ENCODE data around the gene UBE2L6.

The UBE2L6 gene

DNA sequence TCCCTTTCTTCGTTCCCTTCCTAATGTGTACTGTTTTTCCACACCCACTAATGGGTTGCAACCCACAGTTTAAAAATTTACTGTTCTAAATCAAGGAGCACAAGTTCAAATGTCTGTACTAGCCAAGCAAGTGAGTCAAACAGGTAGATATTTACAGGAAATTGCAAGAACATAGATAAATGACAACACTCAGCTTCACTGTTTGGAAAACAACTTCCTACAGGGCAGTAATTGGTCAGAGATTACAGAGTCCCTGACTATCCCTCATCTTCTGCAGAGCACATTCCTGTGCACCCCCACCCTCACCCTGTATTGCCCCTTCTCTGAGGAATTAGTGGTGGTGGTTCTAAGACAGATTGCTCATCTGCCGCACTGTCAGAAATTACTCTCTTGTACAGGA is 31.9 kb upstream of the UBE2L6 start:
- Histone ChIP-seq H3K4me1 (ENCODE audit: control insufficient read depth, insufficient read depth, low read depth, low read length) (peaks cover 10% of the 10 kb centered on the region), H3K36me3 (ENCODE audit: control insufficient read depth in 1 of 2, insufficient read depth in 2 of 2, low read depth in 1 of 2, low read length in 2 of 2) (peaks cover 3 to 27% of the 10 kb centered on the region in 2 experiments), H2BK15ac (ENCODE audit: low read depth, poor library complexity, severe bottlenecking) (no peak overlapping the region), H3K18ac (ENCODE audit: low read depth in 1 of 2, low read length in 2 of 2) (no peak overlapping the region), H2AFZ (ENCODE audit: low read depth, low read length) (no peak overlapping the region), H3K14ac (ENCODE audit: low read length in 2 of 2) (no peak overlapping the region), H4K8ac (ENCODE audit: low read length) (no peak overlapping the region), H3K27me3 (ENCODE audit: control insufficient read depth in 1 of 2, insufficient read depth in 1 of 2, low read length in 2 of 2) (peaks cover 0 to 7% of the 10 kb centered on the region in 2 experiments), H2BK12ac (ENCODE audit: low read length in 2 of 2) (no peak overlapping the region), H3K4me2 (ENCODE audit: low read length, poor library complexity, severe bottlenecking) (no peak overlapping the region), H3K79me1 (replicated peaks; ENCODE audit: low read length, poor library complexity, severe bottlenecking) (peaks cover 1% of the 10 kb centered on the region), H2BK120ac (ENCODE audit: low read depth, low read length) (no peak overlapping the region), H2BK5ac (ENCODE audit: low read depth, low read length, poor library complexity, severe bottlenecking) (no peak overlapping the region), H3K9ac (ENCODE audit: low read length) (peak overlapping the region; percentile 89), H3K9me3 (ENCODE audit: control insufficient read depth, low read length) (no peaks in the 10 kb centered on the region), H4K91ac (ENCODE audit: low read length) (no peak overlapping the region), H3K27ac (ENCODE audit: low read length, poor library complexity, severe bottlenecking) (no peak overlapping the region), H2AK5ac (ENCODE audit: low read length, severe bottlenecking) (no peak overlapping the region), H3K4ac (ENCODE audit: low read depth in 1 of 2, low read length in 2 of 2) (no peak overlapping the region), H3K4me3 (ENCODE audit: insufficient read depth in 1 of 2, low read depth in 1 of 2, low read length in 2 of 2) (peak overlapping the region in 1 of 2 experiments; percentile 90), H3K23ac (ENCODE audit: low read length in 2 of 2) (no peak overlapping the region)
- DNase-seq: peak; percentile 9
- WGBS: 0% methylated on average over 1 of the region's 2 CpGs

DNA sequence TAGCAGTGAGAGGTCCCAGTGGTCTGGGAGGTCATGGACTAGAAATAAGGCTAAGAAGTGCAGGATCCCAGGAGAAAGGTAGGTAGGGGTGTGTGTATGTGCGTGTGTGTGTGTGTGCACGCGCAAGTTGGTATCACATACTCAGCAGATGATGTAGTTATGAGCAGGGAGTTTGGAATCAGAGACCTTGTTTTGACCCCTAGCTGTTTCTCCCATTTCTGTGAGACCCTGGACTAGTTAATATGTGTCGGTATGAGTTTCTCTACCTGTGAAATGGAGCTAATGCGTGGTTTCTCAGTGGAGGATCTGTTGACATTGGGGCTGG is 31.3 kb upstream of the UBE2L6 start:
- H3K23ac ChIP-seq (ENCODE audit: low read length in 2 of 2): no peak overlapping the region
- peak; percentile 21 for DNase-seq
- no peak overlapping the region for H2BK120ac ChIP-seq (ENCODE audit: low read depth, low read length)
- H3K9me3 ChIP-seq (ENCODE audit: control insufficient read depth, low read length): no peaks in the 10 kb centered on the region
- no peak overlapping the region for H2AFZ ChIP-seq (ENCODE audit: low read depth, low read length)
- 67% methylated on average over 5 of the region's 5 CpGs for WGBS
- H3K27ac ChIP-seq (ENCODE audit: low read length, poor library complexity, severe bottlenecking): no peak overlapping the region
- no peak overlapping the region for H2AK5ac ChIP-seq (ENCODE audit: low read length, severe bottlenecking)
- peak overlapping the region in 1 of 2 experiments; percentile 81 for H3K4ac ChIP-seq (ENCODE audit: low read depth in 1 of 2, low read length in 2 of 2)
- H3K4me3 ChIP-seq (ENCODE audit: insufficient read depth in 1 of 2, low read depth in 1 of 2, low read length in 2 of 2): peak overlapping the region in 1 of 2 experiments; percentile 90
- no peak overlapping the region for H3K14ac ChIP-seq (ENCODE audit: low read length in 2 of 2)
- H3K18ac ChIP-seq (ENCODE audit: low read depth in 1 of 2, low read length in 2 of 2): peak overlapping the region; percentile 9 to 86
- H2BK12ac ChIP-seq (ENCODE audit: low read length in 2 of 2): peak overlapping the region in 1 of 2 experiments; percentile 70
- no peak overlapping the region for H4K91ac ChIP-seq (ENCODE audit: low read length)
- H2BK15ac ChIP-seq (ENCODE audit: low read depth, poor library complexity, severe bottlenecking): no peak overlapping the region
- H3K4me2 ChIP-seq (ENCODE audit: low read length, poor library complexity, severe bottlenecking): peak overlapping the region; percentile 89
- H3K4me1 ChIP-seq (ENCODE audit: control insufficient read depth, insufficient read depth, low read depth, low read length): peaks cover 9% of the 10 kb centered on the region
- peaks cover 3 to 22% of the 10 kb centered on the region in 2 experiments for H3K36me3 ChIP-seq (ENCODE audit: control insufficient read depth in 1 of 2, insufficient read depth in 2 of 2, low read depth in 1 of 2, low read length in 2 of 2)
- peaks cover 1% of the 10 kb centered on the region for H3K79me1 ChIP-seq (replicated peaks; ENCODE audit: low read length, poor library complexity, severe bottlenecking)
- no peak overlapping the region for H2BK5ac ChIP-seq (ENCODE audit: low read depth, low read length, poor library complexity, severe bottlenecking)
- peak overlapping the region; percentile 62 for H4K8ac ChIP-seq (ENCODE audit: low read length)
- H3K9ac ChIP-seq (ENCODE audit: low read length): peak overlapping the region; percentile 89
- H3K27me3 ChIP-seq (ENCODE audit: control insufficient read depth in 1 of 2, insufficient read depth in 1 of 2, low read length in 2 of 2): peaks cover 0 to 13% of the 10 kb centered on the region in 2 experiments

DNA sequence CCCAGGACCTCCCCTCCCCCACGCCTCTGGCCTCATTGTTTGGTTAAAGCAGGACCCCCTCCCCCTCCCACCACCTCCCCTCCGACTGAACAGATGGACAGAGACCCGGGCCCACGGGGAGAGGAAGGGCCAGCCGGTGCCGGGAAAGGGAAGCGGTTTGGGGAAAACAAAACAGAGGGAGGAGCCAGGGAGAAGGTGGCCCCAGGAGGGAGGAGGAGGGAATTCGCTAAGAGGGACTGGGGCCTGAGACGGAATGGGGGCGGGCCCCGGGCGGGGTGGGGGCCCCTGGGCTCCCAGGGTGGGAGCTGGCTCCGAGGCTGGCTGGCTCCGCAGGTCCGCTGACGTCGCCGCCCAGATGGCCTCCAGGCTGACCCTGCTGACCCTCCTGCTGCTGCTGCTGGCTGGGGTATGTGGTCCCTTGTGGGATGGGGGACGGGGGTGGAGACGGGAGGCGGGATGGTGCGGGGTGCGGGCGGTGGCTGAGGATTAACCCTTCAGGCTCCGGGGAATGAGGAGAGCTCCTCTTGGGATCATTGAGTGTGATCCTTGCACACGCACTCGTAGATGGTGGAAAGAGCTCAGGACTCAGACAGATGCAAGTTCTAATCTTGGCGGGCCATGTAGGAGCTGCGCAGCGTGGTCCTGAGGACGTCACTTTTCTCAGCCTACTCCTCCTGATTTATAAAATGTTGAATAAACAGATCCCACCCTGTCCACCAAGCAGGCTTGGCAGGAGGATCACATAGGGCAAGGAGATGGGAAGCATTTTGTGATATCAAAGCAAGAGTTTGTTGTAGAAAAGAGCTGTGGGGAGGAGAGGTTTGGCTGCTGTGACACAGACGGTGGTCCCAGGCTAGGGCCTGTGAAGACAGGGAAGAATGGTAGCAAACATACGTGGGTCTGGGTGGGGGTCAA is 30.7 kb upstream of the UBE2L6 start:
- H2BK5ac ChIP-seq (ENCODE audit: low read depth, low read length, poor library complexity, severe bottlenecking): no peak overlapping the region
- peaks cover 3 to 21% of the 10 kb centered on the region in 2 experiments for H3K36me3 ChIP-seq (ENCODE audit: control insufficient read depth in 1 of 2, insufficient read depth in 2 of 2, low read depth in 1 of 2, low read length in 2 of 2)
- H3K27me3 ChIP-seq (ENCODE audit: control insufficient read depth in 1 of 2, insufficient read depth in 1 of 2, low read length in 2 of 2): peaks cover 0 to 13% of the 10 kb centered on the region in 2 experiments
- no peaks in the 10 kb centered on the region for H3K9me3 ChIP-seq (ENCODE audit: control insufficient read depth, low read length)
- H2BK15ac ChIP-seq (ENCODE audit: low read depth, poor library complexity, severe bottlenecking): peak overlapping the region; percentile 94
- H3K23ac ChIP-seq (ENCODE audit: low read length in 2 of 2): no peak overlapping the region
- peak overlapping the region; percentile 5 for H2AFZ ChIP-seq (ENCODE audit: low read depth, low read length)
- H3K27ac ChIP-seq (ENCODE audit: low read length, poor library complexity, severe bottlenecking): peak overlapping the region; percentile 25
- H2BK12ac ChIP-seq (ENCODE audit: low read length in 2 of 2): peak overlapping the region; percentile 45 to 70
- DNase-seq: peak; percentile 42
- H4K8ac ChIP-seq (ENCODE audit: low read length): peak overlapping the region; percentile 97
- no peak overlapping the region for H2AK5ac ChIP-seq (ENCODE audit: low read length, severe bottlenecking)
- H3K4me3 ChIP-seq (ENCODE audit: insufficient read depth in 1 of 2, low read depth in 1 of 2, low read length in 2 of 2): peak overlapping the region; percentile 60 to 90
- peak overlapping the region; percentile 81 for H2BK120ac ChIP-seq (ENCODE audit: low read depth, low read length)
- peak overlapping the region; percentile 89 for H3K9ac ChIP-seq (ENCODE audit: low read length)
- H4K91ac ChIP-seq (ENCODE audit: low read length): peak overlapping the region; percentile 57
- peak overlapping the region in 1 of 2 experiments; percentile 73 for H3K14ac ChIP-seq (ENCODE audit: low read length in 2 of 2)
- H3K4me1 ChIP-seq (ENCODE audit: control insufficient read depth, insufficient read depth, low read depth, low read length): peaks cover 9% of the 10 kb centered on the region
- H3K79me1 ChIP-seq (replicated peaks; ENCODE audit: low read length, poor library complexity, severe bottlenecking): peaks cover 1% of the 10 kb centered on the region
- H3K4me2 ChIP-seq (ENCODE audit: low read length, poor library complexity, severe bottlenecking): peak overlapping the region; percentile 89
- peak overlapping the region; percentile 81 to 86 for H3K4ac ChIP-seq (ENCODE audit: low read depth in 1 of 2, low read length in 2 of 2)
- H3K18ac ChIP-seq (ENCODE audit: low read depth in 1 of 2, low read length in 2 of 2): peak overlapping the region; percentile 50 to 86
- WGBS: 2% methylated on average over 29 of the region's 33 CpGs

DNA sequence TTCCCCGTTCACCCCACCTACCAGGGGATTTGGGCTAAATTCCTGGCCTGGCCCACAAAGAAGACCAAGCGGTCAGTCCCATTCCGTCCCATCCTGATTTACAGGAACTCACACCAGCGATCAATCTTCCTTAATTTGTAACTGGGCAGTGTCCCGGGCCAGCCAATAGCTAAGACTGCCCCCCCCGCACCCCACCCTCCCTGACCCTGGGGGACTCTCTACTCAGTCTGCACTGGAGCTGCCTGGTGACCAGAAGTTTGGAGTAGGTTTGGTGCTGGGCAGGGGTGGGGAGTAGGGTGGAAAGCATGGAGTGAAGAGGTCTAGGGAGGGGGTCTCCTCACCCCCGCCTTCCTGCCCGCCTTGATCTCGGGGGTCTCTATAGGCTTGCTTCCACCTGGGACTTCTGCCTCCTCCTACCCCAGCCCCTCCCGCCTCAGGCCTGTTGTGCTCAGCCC is 30.0 kb upstream of the UBE2L6 start, which contains the start of gene SERPING1:
SERPING1 (plus strand) TSS at position 225 of the 455 bp plus-strand sequence. CDS start 586 bp downstream, outside the sequence.
- peak within 1 kb of the TSS; percentile 25 for H3K27ac ChIP-seq (ENCODE audit: low read length, poor library complexity, severe bottlenecking)
- H3K79me1 ChIP-seq (replicated peaks; ENCODE audit: low read length, poor library complexity, severe bottlenecking): peaks cover 1% of the 10 kb centered on the region
- peak within 1 kb of the TSS; percentile 97 for H4K8ac ChIP-seq (ENCODE audit: low read length)
- WGBS: 40% methylated on average over 3 of the region's 10 CpGs
- peak within 1 kb of the TSS; percentile 57 for H4K91ac ChIP-seq (ENCODE audit: low read length)
- peak within 1 kb of the TSS; percentile 50 to 86 for H3K18ac ChIP-seq (ENCODE audit: low read depth in 1 of 2, low read length in 2 of 2)
- no peak within 1 kb of the TSS for H3K23ac ChIP-seq (ENCODE audit: low read length in 2 of 2)
- H2BK12ac ChIP-seq (ENCODE audit: low read length in 2 of 2): peak within 1 kb of the TSS; percentile 45 to 65
- H3K4me2 ChIP-seq (ENCODE audit: low read length, poor library complexity, severe bottlenecking): peak within 1 kb of the TSS; percentile 89
- no peaks in the 10 kb centered on the region for H3K9me3 ChIP-seq (ENCODE audit: control insufficient read depth, low read length)
- peaks cover 8% of the 10 kb centered on the region for H3K4me1 ChIP-seq (ENCODE audit: control insufficient read depth, insufficient read depth, low read depth, low read length)
- H3K4me3 ChIP-seq (ENCODE audit: insufficient read depth in 1 of 2, low read depth in 1 of 2, low read length in 2 of 2): peak within 1 kb of the TSS; percentile 60 to 90
- H2BK5ac ChIP-seq (ENCODE audit: low read depth, low read length, poor library complexity, severe bottlenecking): no peak within 1 kb of the TSS
- peak within 1 kb of the TSS; percentile 94 for H2BK15ac ChIP-seq (ENCODE audit: low read depth, poor library complexity, severe bottlenecking)
- DNase-seq: no peak
- peaks cover 3 to 19% of the 10 kb centered on the region in 2 experiments for H3K36me3 ChIP-seq (ENCODE audit: control insufficient read depth in 1 of 2, insufficient read depth in 2 of 2, low read depth in 1 of 2, low read length in 2 of 2)
- peak within 1 kb of the TSS; percentile 5 for H2AFZ ChIP-seq (ENCODE audit: low read depth, low read length)
- H3K9ac ChIP-seq (ENCODE audit: low read length): peak within 1 kb of the TSS; percentile 89
- H2AK5ac ChIP-seq (ENCODE audit: low read length, severe bottlenecking): no peak within 1 kb of the TSS
- peak within 1 kb of the TSS in 1 of 2 experiments; percentile 73 for H3K14ac ChIP-seq (ENCODE audit: low read length in 2 of 2)
- H3K4ac ChIP-seq (ENCODE audit: low read depth in 1 of 2, low read length in 2 of 2): peak within 1 kb of the TSS; percentile 56 to 86
- peaks cover 0 to 17% of the 10 kb centered on the region in 2 experiments for H3K27me3 ChIP-seq (ENCODE audit: control insufficient read depth in 1 of 2, insufficient read depth in 1 of 2, low read length in 2 of 2)
- peak within 1 kb of the TSS; percentile 81 for H2BK120ac ChIP-seq (ENCODE audit: low read depth, low read length)

Measured in mesenchymal stem cell (in vitro differentiated cells and primary cell).